ENCODE results near the gene RAD51.

GRCh38 chr15:40691737-40692136, 3.2 kb upstream of the RAD51 start:
- TF ChIP-seq CTCF (IDR thresholded peaks at IDR 0.05; ENCODE audit: extremely low read depth in 1 of 2, insufficient read depth in 1 of 2, low read depth in 1 of 2, low read length in 2 of 2) (no peak), EZH2 (IDR thresholded peaks at IDR 0.05; ENCODE audit: borderline replicate concordance, low read depth, low read length, severe bottlenecking) (no peak), POLR2AphosphoS5 (IDR thresholded peaks at IDR 0.05; ENCODE audit: insufficient read depth, low read depth, low read length) (no peak), POLR2A (IDR thresholded peaks at IDR 0.05; ENCODE audit: low read depth, low read length) (no peak), GATA2 (IDR thresholded peaks at IDR 0.05; ENCODE audit: insufficient read depth, insufficient read length, low read depth, low read length) (no peak), JUN (IDR thresholded peaks at IDR 0.05; ENCODE audit: borderline replicate concordance, insufficient read depth, insufficient read length, low read depth) (no peak)
